T-cell (primary cell): ENCODE data around the gene MYL4. TPM values are rescaled to one million over a fixed set of nuclear protein-coding genes. Genes with fewer than 3 reads are reported as not detected.
"Not testable (repeated sequence)": the region's sequence is repeated elsewhere in the genome, so short reads cannot be mapped to it uniquely, and the experiment has no call there.

ENCODE experiments used
- ATAC-seq, 4 experiments: fragments of 200-7000 bp in 3 of 4; fragments of 150-1000 bp in 1 of 4; cut with Tn5 transposase; replicated peaks in 1 of 4; 1 replicate in 3 of 4; 2 replicates in 1 of 4; pipeline ENCODE4 v1.10.0; 2021; ENCODE audit warnings: moderate library complexity in 3 of 4, mild to moderate bottlenecking in 2 of 4, moderate number of reproducible peaks in 1 of 4
- CTCF ChIA-PET, 2 donors: fragments of 300-600 bp; sonication (Branson Sonifier 250); formaldehyde crosslinking; loops; one replicate each; lab custom pipeline; 2022; ENCODE audit warnings: antibody characterized with exemption in 2 of 2; lab: Charles Lee
- POLR2A ChIA-PET, 2 donors: fragments of 300-600 bp; sonication (Branson Sonifier 250); formaldehyde crosslinking; loops; one replicate each; lab custom pipeline; 2022; ENCODE audit warnings: antibody characterized with exemption in 2 of 2; lab: Charles Lee
- DNase-seq, 35 experiments: peaks; one replicate each; pipeline versions ENCODE4 v3.0.0 to v3.0.0-alpha.2; 2013 to 2023
- H3K27ac ChIP-seq: one replicate; pipeline ENCODE4 v1.5.1; 2013; ENCODE audit warnings: low read length
- H3K27me3 ChIP-seq, 2 experiments: replicated peaks in 1 of 2; 1 replicate in 1 of 2; 2 replicates in 1 of 2; pipeline versions ENCODE4 v1.6.1 to v1.7.0; 2013; ENCODE audit warnings: low read length in 1 of 2, mixed read lengths in 1 of 2; ENCODE audit not compliant: control insufficient read depth in 2 of 2, insufficient read depth in 2 of 2; ENCODE audit errors: extremely low read depth in 1 of 2
- H3K36me3 ChIP-seq, 2 donors: 1 replicate in 1 of 2; 2 replicates in 1 of 2; pipeline versions ENCODE4 v1.6.1 to v1.7.0; 2013; ENCODE audit warnings: low read length in 1 of 2; ENCODE audit not compliant: control insufficient read depth in 2 of 2, insufficient read depth in 1 of 2; ENCODE audit errors: extremely low read depth in 1 of 2
- H3K4me1 ChIP-seq, 2 experiments: 1 replicate in 1 of 2; 2 replicates in 1 of 2; pipeline versions ENCODE4 v1.6.1 to v1.7.0; 2013; ENCODE audit warnings: low read length in 2 of 2, mixed read lengths in 1 of 2; ENCODE audit not compliant: insufficient read depth in 2 of 2, control insufficient read depth in 1 of 2; ENCODE audit errors: extremely low read depth in 1 of 2
- H3K4me3 ChIP-seq, 2 donors: 1 replicate in 1 of 2; 2 replicates in 1 of 2; pipeline versions ENCODE4 v1.5.1 to v1.7.0; 2013; ENCODE audit warnings: mild to moderate bottlenecking in 2 of 2, low read length in 1 of 2, moderate library complexity in 1 of 2; ENCODE audit not compliant: control insufficient read depth in 1 of 2; ENCODE audit errors: extremely low read depth in 1 of 2
- H3K9me3 ChIP-seq: 2 replicates; pipeline ENCODE4 v1.7.0; 2013
- H3K27ac Mint-ChIP-seq, 2 donors: one replicate each; pipeline ENCODE4 v1.8.0; 2020 to 2021; ENCODE audit warnings: mild to moderate bottlenecking in 2 of 2, mixed read lengths in 2 of 2
- H3K27me3 Mint-ChIP-seq, 2 donors: one replicate each; pipeline ENCODE4 v1.8.0; 2021 to 2022; ENCODE audit warnings: mixed read lengths in 2 of 2
- H3K36me3 Mint-ChIP-seq: one replicate; pipeline ENCODE4 v1.8.0; 2021; ENCODE audit warnings: mixed read lengths
- H3K4me1 Mint-ChIP-seq, 3 donors: one replicate each; pipeline ENCODE4 v1.8.0; 2020 to 2022; ENCODE audit warnings: mixed read lengths in 3 of 3, mild to moderate bottlenecking in 1 of 3
- H3K4me3 Mint-ChIP-seq, 3 donors: one replicate each; pipeline ENCODE4 v1.8.0; 2020 to 2022; ENCODE audit warnings: mild to moderate bottlenecking in 3 of 3, mixed read lengths in 3 of 3, moderate library complexity in 3 of 3
- H3K9me3 Mint-ChIP-seq, 3 donors: one replicate each; pipeline ENCODE4 v1.8.0; 2020 to 2022; ENCODE audit warnings: mixed read lengths in 3 of 3
- WGBS: methylation state at CpG from one replicate; pipeline ENCODE4 v1.1.5; 2013; ENCODE audit warnings: missing lambda C conversion rate; ENCODE audit not compliant: insufficient coverage; 5-methylcytosine and 5-hydroxymethylcytosine counted together
- total RNA-seq, 35 experiments: library from RNA in 6 of 35; stranded (reverse) in 6 of 35; fragments of 120-200 nt in 1 of 35; gene quantifications; one replicate each; pipeline versions ENCODE4 v1.2.1 to v1.2.4 and lab custom pipeline; 2013 to 2026

MYL4 gene
- total RNA-seq, 5 donors from 2014 or later (not counting 1 experiment from before 2014, with no cell fraction given) = not detected

- H3K36me3 ChIP-seq = peaks cover 8 to 35% of the 10 kb centered on the region in 2 donors
These were observed 38.4 kb upstream of the MYL4 start for GRCh38 chr17:47170710-47171109.

GRCh38 chr17:47172696-47173565, 36.2 kb upstream of the MYL4 start:
- Mint-ChIP-seq H3K4me3 (no peak overlapping the region), H3K27ac (no peak overlapping the region), H3K9me3 (no peaks in the 10 kb centered on the region), H3K27me3 (no peaks in the 10 kb centered on the region), H3K36me3 (peaks cover 33% of the 10 kb centered on the region), H3K4me1 (peaks cover 40 to 47% (median 44%) of the 10 kb centered on the region in 3 donors)
- ChIA-PET CTCF (no interaction called here), POLR2A (no interaction called here)
- DNase-seq (no peak), ATAC-seq (no peak)
- H3K9me3 ChIP-seq = no peaks in the 10 kb centered on the region
- no peak overlapping the region for H3K4me3 ChIP-seq
- WGBS = no CpG with 5 or more reads among the region's 2 CpGs
- peaks cover 0 to 2% of the 10 kb centered on the region in 2 experiments for H3K4me1 ChIP-seq
- no peak overlapping the region for H3K27ac ChIP-seq
- H3K27me3 ChIP-seq = no peaks in the 10 kb centered on the region
- peaks cover 5 to 28% of the 10 kb centered on the region in 2 donors for H3K36me3 ChIP-seq

More at GRCh38 chr17:47170710-47171109, 38.4 kb upstream of the MYL4 start:
- H3K9me3 Mint-ChIP-seq = no peaks in the 10 kb centered on the region
- ChIA-PET CTCF (no interaction called here), POLR2A (no interaction called here)
- no peak overlapping the region for H3K4me3 ChIP-seq
- H3K27me3 ChIP-seq = no peaks in the 10 kb centered on the region
- ATAC-seq = no peak
- no peaks in the 10 kb centered on the region for H3K27me3 Mint-ChIP-seq
- no peak overlapping the region for H3K27ac ChIP-seq
- no peak overlapping the region for H3K4me3 Mint-ChIP-seq
- H3K4me1 ChIP-seq = peaks cover 0 to under 1% of the 10 kb centered on the region in 2 experiments
- no peak overlapping the region for H3K27ac Mint-ChIP-seq
- 100% methylated on average over 1 of the region's 4 CpGs for WGBS
- no peaks in the 10 kb centered on the region for H3K9me3 ChIP-seq
- peaks cover 23 to 36% (median 35%) of the 10 kb centered on the region in 3 donors for H3K4me1 Mint-ChIP-seq
- no peak for DNase-seq
- H3K36me3 Mint-ChIP-seq = peaks cover 36% of the 10 kb centered on the region

GRCh38 chr17:47174823-47175222, 34.3 kb upstream of the MYL4 start:
- H3K36me3 Mint-ChIP-seq = peaks cover 35% of the 10 kb centered on the region
- CTCF ChIA-PET = interaction anchor here in 1 of 2 donors (0.7 kb wide), 1 partner anchor 526 kb away, joined by 4 read pairs; no protein-coding TSS in a partner anchor
- not testable (repeated sequence) for H3K4me3 Mint-ChIP-seq

DNA sequence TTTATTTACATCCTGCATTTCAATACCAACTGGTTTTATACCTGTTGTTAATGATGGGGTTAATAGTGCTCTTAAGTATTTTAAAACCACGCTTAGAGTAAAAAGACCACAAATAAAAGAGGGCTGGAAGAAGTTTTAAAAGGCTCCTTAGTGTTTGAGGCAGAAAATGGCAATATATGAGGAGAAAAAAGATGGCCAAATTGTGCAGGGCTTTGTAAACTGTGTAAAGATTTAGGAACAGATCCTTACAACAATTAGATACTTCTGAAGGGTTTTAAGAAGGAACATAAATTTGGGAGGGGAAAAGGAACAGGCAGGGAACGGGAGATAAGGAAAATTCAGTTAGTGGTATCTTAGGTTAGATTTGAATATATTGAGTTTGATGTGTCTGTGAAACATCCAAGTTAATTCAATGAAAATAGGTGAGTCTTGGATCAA, 32.7 kb upstream of the MYL4 start:
- no CpG with 5 or more reads among the region's 2 CpGs for WGBS
- H3K4me1 ChIP-seq = peaks cover 0 to 2% of the 10 kb centered on the region in 2 experiments
- Mint-ChIP-seq H3K27ac (no peak overlapping the region), H3K4me3 (no peak overlapping the region), H3K36me3 (peaks cover 40% of the 10 kb centered on the region), H3K4me1 (peaks cover 43 to 54% (median 50%) of the 10 kb centered on the region in 3 donors), H3K9me3 (no peaks in the 10 kb centered on the region), H3K27me3 (no peaks in the 10 kb centered on the region)
- H3K36me3 ChIP-seq = peaks cover 2 to 30% of the 10 kb centered on the region in 2 donors
- ChIA-PET POLR2A (no interaction called here), CTCF (no interaction called here)
- no peak overlapping the region for H3K27ac ChIP-seq
- ATAC-seq (no peak), DNase-seq (no peak)
- no peaks in the 10 kb centered on the region for H3K9me3 ChIP-seq
- H3K27me3 ChIP-seq = no peaks in the 10 kb centered on the region
- H3K4me3 ChIP-seq = no peak overlapping the region

More at GRCh38 chr17:47174823-47175222, 34.3 kb upstream of the MYL4 start:
- H3K27me3 ChIP-seq, H3K4me1 ChIP-seq, H3K27ac Mint-ChIP-seq, H3K27me3 Mint-ChIP-seq, H3K9me3 Mint-ChIP-seq, H3K9me3 ChIP-seq, ATAC-seq, POLR2A ChIA-PET, H3K4me3 ChIP-seq, H3K27ac ChIP-seq, DNase-seq: not testable (repeated sequence)
- H3K4me1 Mint-ChIP-seq = peaks cover 42 to 54% (median 49%) of the 10 kb centered on the region in 3 donors
- peaks cover 2 to 26% of the 10 kb centered on the region in 2 donors for H3K36me3 ChIP-seq
- WGBS = 97% methylated on average over 8 of the region's 8 CpGs

- H3K9me3 ChIP-seq = no peaks in the 10 kb centered on the region
- peaks cover 2 to 35% of the 10 kb centered on the region in 2 donors for H3K36me3 ChIP-seq
- H3K27ac ChIP-seq = no peak overlapping the region
- H3K4me1 ChIP-seq = peaks cover 2 to 4% of the 10 kb centered on the region in 2 experiments
- Mint-ChIP-seq H3K9me3 (no peaks in the 10 kb centered on the region), H3K27ac (no peak overlapping the region), H3K36me3 (peaks cover 40% of the 10 kb centered on the region), H3K27me3 (no peaks in the 10 kb centered on the region), H3K4me3 (no peak overlapping the region), H3K4me1 (peaks cover 51 to 61% (median 55%) of the 10 kb centered on the region in 3 donors)
- ChIA-PET CTCF (no interaction called here), POLR2A (interaction anchor here in 1 of 2 donors (0.8 kb wide), 1 partner anchor 9 kb away, joined by 3 read pairs; no protein-coding TSS in a partner anchor)
- no peaks in the 10 kb centered on the region for H3K27me3 ChIP-seq
- WGBS = 100% methylated on average over 2 of the region's 7 CpGs
- H3K4me3 ChIP-seq = no peak overlapping the region
- ATAC-seq (no peak), DNase-seq (no peak)
These were observed 31.9 kb upstream of the MYL4 start for GRCh38 chr17:47177261-47177660.

GRCh38 chr17:47179141-47179540, 30.0 kb upstream of the MYL4 start:
- H3K4me1 ChIP-seq = peaks cover 4 to 5% of the 10 kb centered on the region in 2 experiments
- Mint-ChIP-seq H3K4me3 (no peak overlapping the region), H3K4me1 (peaks cover 60 to 65% (median 61%) of the 10 kb centered on the region in 3 donors), H3K27ac (no peak overlapping the region), H3K27me3 (no peaks in the 10 kb centered on the region), H3K36me3 (peaks cover 43% of the 10 kb centered on the region), H3K9me3 (no peaks in the 10 kb centered on the region)
- no peak for ATAC-seq
- no peak for DNase-seq
- ChIA-PET CTCF (no interaction called here), POLR2A (interaction anchor here in 1 of 2 donors (0.7 kb wide), 1 partner anchor 22 kb away, joined by 3 read pairs; no protein-coding TSS in a partner anchor)
- WGBS = 100% methylated on average over 1 of the region's 3 CpGs
- no peak overlapping the region for H3K4me3 ChIP-seq
- peaks cover 2 to 32% of the 10 kb centered on the region in 2 donors for H3K36me3 ChIP-seq
- no peaks in the 10 kb centered on the region for H3K9me3 ChIP-seq
- no peak overlapping the region for H3K27ac ChIP-seq
- no peaks in the 10 kb centered on the region for H3K27me3 ChIP-seq
